GM12878 (cell line): ENCODE data around the gene INSC. TPM values are rescaled to one million over a fixed set of nuclear protein-coding genes. Genes with fewer than 3 reads are reported as not detected.

Source experiments
- ATAC-seq: fragments of 200-7000 bp; cut with Tn5 transposase; 3 replicates; pipeline ENCODE4 v1.9.1; 2020; ENCODE audit warnings: mild to moderate bottlenecking, moderate library complexity
- BruUV-seq: library from RNA; stranded (reverse); fragments of 400-500 nt; replicated peaks from 2 replicates; lab custom pipeline; 2021; lab: Mats Ljungman, UMichigan
- CTCF ChIA-PET: fragments of 300-600 bp; sonication (Branson Sonifier 250); formaldehyde crosslinking; extraction: SDS; loops from one replicate; lab custom pipeline; 2021; ENCODE audit warnings: inconsistent platforms; lab: Yijun Ruan, JAX
- POLR2A ChIA-PET: fragments of 350-600 bp; formaldehyde crosslinking; extraction: SDS; loops from one replicate; lab custom pipeline; 2021; ENCODE audit warnings: inconsistent platforms; lab: Charles Lee
- RAD21 ChIA-PET: fragments of 300-600 bp; sonication (Branson Sonifier 250); formaldehyde crosslinking; loops from one replicate; lab custom pipeline; 2023; ENCODE audit warnings: antibody characterized with exemption; ENCODE audit not compliant: unreplicated experiment; lab: Charles Lee
- SMC1A ChIA-PET: fragments of 300-600 bp; sonication (Branson Sonifier 250); formaldehyde crosslinking; loops from one replicate; lab custom pipeline; 2023; ENCODE audit not compliant: unreplicated experiment, uncharacterized antibody; lab: Charles Lee
- DNase-seq: peaks from one replicate; pipeline ENCODE4 v3.0.0-alpha.2; 2011; ENCODE audit warnings: low read depth, low spot score
- FAIRE-seq: peaks from 3 replicates; lab custom pipeline; 2011; peaks lifted over from hg19 to GRCh38; lab: Jason Lieb, UNC
- H2AFZ ChIP-seq: 2 replicates; pipeline ENCODE4 v1.6.0; 2011; ENCODE audit warnings: low read depth, low read length, control low read depth; ENCODE audit not compliant: control insufficient read depth
- H3K27ac ChIP-seq: 2 replicates; pipeline ENCODE4 v1.5.1; 2011; ENCODE audit warnings: control low read depth; ENCODE audit not compliant: control insufficient read depth, insufficient read depth
- H3K27me3 ChIP-seq, 2 experiments: replicated peaks in 1 of 2; 2 replicates each; pipeline versions ENCODE4 v1.6.0 to v1.6.1; 2011; ENCODE audit warnings: low read length in 1 of 2; ENCODE audit not compliant: control insufficient read depth in 2 of 2, insufficient read depth in 2 of 2
- H3K36me3 ChIP-seq, 2 experiments: 2 replicates each; pipeline ENCODE4 v1.5.1; 2011; ENCODE audit warnings: low read length in 1 of 2; ENCODE audit not compliant: control insufficient read depth in 2 of 2, insufficient read depth in 2 of 2
- H3K4me1 ChIP-seq: 2 replicates; pipeline ENCODE4 v1.6.1; 2011; ENCODE audit warnings: mild to moderate bottlenecking, low read length, moderate library complexity, mixed read lengths; ENCODE audit not compliant: control insufficient read depth, insufficient read depth
- H3K4me2 ChIP-seq: 2 replicates; pipeline ENCODE4 v1.6.0; 2011; ENCODE audit warnings: control low read depth; ENCODE audit not compliant: control insufficient read depth, insufficient read depth
- H3K4me3 ChIP-seq: fragments of 200-600 bp; sonication (generic); 2 replicates; pipeline ENCODE4 v1.5.1; 2016
- H3K79me2 ChIP-seq: 2 replicates; pipeline ENCODE4 v1.6.0; 2011; ENCODE audit warnings: low read length; ENCODE audit not compliant: control insufficient read depth, insufficient read depth
- H3K9ac ChIP-seq: 2 replicates; pipeline ENCODE4 v1.8.0; 2011; ENCODE audit warnings: low read length, control low read depth, mixed read lengths; ENCODE audit not compliant: control insufficient read depth, insufficient read depth
- H3K9me3 ChIP-seq: replicated peaks from 3 replicates; pipeline ENCODE4 v1.5.1; 2011; ENCODE audit warnings: mild to moderate bottlenecking, low read length; ENCODE audit not compliant: control insufficient read depth, insufficient read depth
- H4K20me1 ChIP-seq: 2 replicates; pipeline ENCODE4 v1.6.0; 2011; ENCODE audit not compliant: control insufficient read depth, insufficient read depth
- BMI1 ChIP-seq: fragments of 450-650 bp; IDR thresholded peaks from 2 replicates; pipeline ENCODE4 v1.6.1; 2016; ENCODE audit warnings: mild to moderate bottlenecking, moderate library complexity, borderline replicate concordance
- CBFB ChIP-seq: IDR thresholded peaks from 2 replicates; pipeline ENCODE4 v1.6.1; 2016; ENCODE audit warnings: antibody characterized with exemption, low read depth
- CBX5 ChIP-seq: sonication (generic); IDR thresholded peaks from 2 replicates; pipeline ENCODE4 v1.6.1; 2016; ENCODE audit warnings: low read depth, moderate library complexity, mild to moderate bottlenecking, inconsistent platforms
- IKZF1 ChIP-seq: fragments of 450-650 bp; conservative IDR thresholded peaks from 2 replicates; pipeline ENCODE4 v1.6.1; 2017; ENCODE audit warnings: antibody characterized with exemption, mild to moderate bottlenecking
- KDM1A ChIP-seq: fragments of 200-600 bp; sonication (generic); IDR thresholded peaks from 2 replicates; pipeline ENCODE4 v1.6.1; 2016; ENCODE audit warnings: borderline replicate concordance
- LARP7 ChIP-seq: fragments of 450-650 bp; IDR thresholded peaks from 2 replicates; pipeline ENCODE4 v1.6.1; 2017; ENCODE audit warnings: mild to moderate bottlenecking
- MTA3 ChIP-seq: IDR thresholded peaks from 2 replicates; pipeline ENCODE4 v1.6.1; 2012; ENCODE audit warnings: low read length, inconsistent platforms, borderline replicate concordance
- NFYA ChIP-seq: IDR thresholded peaks from 2 replicates; pipeline ENCODE4 v1.6.1; 2011; ENCODE audit warnings: low read depth, mild to moderate bottlenecking, low read length, improper control_type of control experiment, borderline replicate concordance
- RFX5 ChIP-seq: IDR thresholded peaks from 2 replicates; pipeline ENCODE4 v1.6.1; 2011; ENCODE audit warnings: low read depth, low read length, improper control_type of control experiment
- TAF1 ChIP-seq: IDR thresholded peaks from 2 replicates; pipeline ENCODE4 v1.6.1; 2011; ENCODE audit warnings: mild to moderate bottlenecking, low read depth, low read length, borderline replicate concordance
- TCF7 ChIP-seq: IDR thresholded peaks from 2 replicates; pipeline ENCODE4 v1.6.1; 2014; ENCODE audit warnings: antibody characterized with exemption, borderline replicate concordance
- YY1 ChIP-seq: IDR thresholded peaks from 2 replicates; pipeline ENCODE4 v1.6.1; 2011; ENCODE audit warnings: low read depth, mild to moderate bottlenecking, low read length
- ZNF207 ChIP-seq: fragments of 450-650 bp; IDR thresholded peaks from 2 replicates; pipeline ENCODE4 v1.6.1; 2014; ENCODE audit warnings: antibody characterized with exemption, mild to moderate bottlenecking, borderline replicate concordance
- ZSCAN29 ChIP-seq: fragments of 450-650 bp; IDR thresholded peaks from 2 replicates; pipeline ENCODE4 v1.6.1; 2017; ENCODE audit warnings: mild to moderate bottlenecking, moderate library complexity
- WGBS: methylation state at CpG from one replicate; pipeline ENCODE4 v1.1.6; 2016; ENCODE audit warnings: low lambda C conversion rate; ENCODE audit not compliant: insufficient replicate concordance, insufficient coverage; ENCODE audit errors: missing lambda C conversion rate; 5-methylcytosine and 5-hydroxymethylcytosine counted together
- in situ Hi-C: fragments of 300-500 bp; cut with MboI; formaldehyde crosslinking; loops from 9 replicates; pipeline ENCODE4 v1.14.3; 2018; ENCODE audit warnings: mixed read lengths
- intact Hi-C: fragments of 100-400 bp; cut with micrococcal nuclease; formaldehyde crosslinking; loops from one replicate; pipeline ENCODE4 v1.14.2; 2022; ENCODE audit not compliant: unreplicated experiment
- polyA plus RNA-seq, 11 experiments: library from polyadenylated mRNA; depleted of rRNA in 4 of 11; unstranded in 6 of 11; stranded (reverse) in 5 of 11; fragments of >200 nt; fragmentation: Nextera tagmentation in 4 of 11; fragmentation: Illumina TruSeq in 1 of 11; extraction: Ambion mirVana in 4 of 11; extraction: Trizol in 1 of 11; gene quantifications; 1 replicate in 1 of 11; 2 replicates in 10 of 11; pipeline versions ENCODE4 v1.2.1 to v1.2.3, GENCODE V29; 2011 to 2016; ENCODE audit warnings: inconsistent platforms in 2 of 11, missing spikeins in 2 of 11, low read depth in 1 of 11
- total RNA-seq, 4 experiments: library from RNA; depleted of rRNA in 3 of 4; stranded (reverse); fragments of >200 nt in 3 of 4; fragmentation: Illumina TruSeq in 1 of 4; extraction: Trizol in 1 of 4; gene quantifications; 2 replicates each; pipeline versions ENCODE4 v1.2.1 to v1.2.3, GENCODE V29; 2013 to 2021
- TF ChIP-seq, protein P1 (sequence below): fragments of 450-650 bp; IDR thresholded peaks from 2 replicates; pipeline ENCODE4 v1.6.1; 2017; ENCODE audit warnings: mild to moderate bottlenecking, moderate library complexity

The INSC gene
- total and polyA plus RNA-seq, 10 of the 15 experiments (the other 5 are each of a cell fraction or from before 2014, with no cell fraction given): 0.13 to 0.33 TPM; not detected in 8

DNA sequence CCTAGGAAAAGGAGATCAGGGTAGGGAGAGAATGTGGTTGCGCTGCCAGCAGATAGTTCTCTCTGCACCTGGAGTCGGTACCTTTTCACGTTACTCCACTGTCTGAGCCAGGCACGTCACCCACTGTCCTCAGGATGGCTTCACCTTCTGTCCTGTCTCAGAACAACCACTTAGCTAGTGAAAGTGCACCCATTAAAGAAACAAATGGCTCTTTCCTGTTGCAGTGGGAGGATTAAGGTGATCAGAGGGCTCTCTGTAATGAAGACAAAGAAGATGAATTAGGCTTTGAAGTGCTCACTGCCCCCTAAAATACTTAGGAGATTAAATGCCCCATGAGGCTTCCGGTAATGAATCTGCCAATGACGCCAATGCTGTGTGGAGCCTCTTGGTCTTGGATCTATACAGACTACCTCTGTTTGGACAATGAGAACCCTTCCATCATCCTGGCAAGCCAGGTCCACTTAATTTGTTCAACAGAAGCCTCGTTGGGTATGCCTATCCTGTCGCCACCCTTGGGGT, 113.7 kb downstream of the INSC start:
- RAD21 ChIA-PET: no interaction called here
- no peaks in the 10 kb centered on the region for H3K9me3 ChIP-seq
- H3K4me1 ChIP-seq: no peaks in the 10 kb centered on the region
- no peak overlapping the region for H3K4me2 ChIP-seq
- no peak overlapping the region for H3K27ac ChIP-seq
- in situ Hi-C loops (no loop called here), intact Hi-C loops (no loop called here)
- 39% methylated on average over 6 of the region's 8 CpGs for WGBS
- H3K79me2 ChIP-seq: no peaks in the 10 kb centered on the region
- SMC1A ChIA-PET: no interaction called here
- H2AFZ ChIP-seq: no peak overlapping the region
- FAIRE-seq (no peak), ATAC-seq (no peak), DNase-seq (no peak)
- no peaks in the 10 kb centered on the region for H3K36me3 ChIP-seq
- H3K4me3 ChIP-seq: no peak overlapping the region
- CTCF ChIA-PET: no interaction called here
- no peak overlapping the region for H3K9ac ChIP-seq
- no peaks in the 10 kb centered on the region for H4K20me1 ChIP-seq
- no peak for TF ChIP-seq RFX5
- no peak for TF ChIP-seq NFYA
- TF ChIP-seq TAF1: no peak
- TF ChIP-seq, protein P1, sequence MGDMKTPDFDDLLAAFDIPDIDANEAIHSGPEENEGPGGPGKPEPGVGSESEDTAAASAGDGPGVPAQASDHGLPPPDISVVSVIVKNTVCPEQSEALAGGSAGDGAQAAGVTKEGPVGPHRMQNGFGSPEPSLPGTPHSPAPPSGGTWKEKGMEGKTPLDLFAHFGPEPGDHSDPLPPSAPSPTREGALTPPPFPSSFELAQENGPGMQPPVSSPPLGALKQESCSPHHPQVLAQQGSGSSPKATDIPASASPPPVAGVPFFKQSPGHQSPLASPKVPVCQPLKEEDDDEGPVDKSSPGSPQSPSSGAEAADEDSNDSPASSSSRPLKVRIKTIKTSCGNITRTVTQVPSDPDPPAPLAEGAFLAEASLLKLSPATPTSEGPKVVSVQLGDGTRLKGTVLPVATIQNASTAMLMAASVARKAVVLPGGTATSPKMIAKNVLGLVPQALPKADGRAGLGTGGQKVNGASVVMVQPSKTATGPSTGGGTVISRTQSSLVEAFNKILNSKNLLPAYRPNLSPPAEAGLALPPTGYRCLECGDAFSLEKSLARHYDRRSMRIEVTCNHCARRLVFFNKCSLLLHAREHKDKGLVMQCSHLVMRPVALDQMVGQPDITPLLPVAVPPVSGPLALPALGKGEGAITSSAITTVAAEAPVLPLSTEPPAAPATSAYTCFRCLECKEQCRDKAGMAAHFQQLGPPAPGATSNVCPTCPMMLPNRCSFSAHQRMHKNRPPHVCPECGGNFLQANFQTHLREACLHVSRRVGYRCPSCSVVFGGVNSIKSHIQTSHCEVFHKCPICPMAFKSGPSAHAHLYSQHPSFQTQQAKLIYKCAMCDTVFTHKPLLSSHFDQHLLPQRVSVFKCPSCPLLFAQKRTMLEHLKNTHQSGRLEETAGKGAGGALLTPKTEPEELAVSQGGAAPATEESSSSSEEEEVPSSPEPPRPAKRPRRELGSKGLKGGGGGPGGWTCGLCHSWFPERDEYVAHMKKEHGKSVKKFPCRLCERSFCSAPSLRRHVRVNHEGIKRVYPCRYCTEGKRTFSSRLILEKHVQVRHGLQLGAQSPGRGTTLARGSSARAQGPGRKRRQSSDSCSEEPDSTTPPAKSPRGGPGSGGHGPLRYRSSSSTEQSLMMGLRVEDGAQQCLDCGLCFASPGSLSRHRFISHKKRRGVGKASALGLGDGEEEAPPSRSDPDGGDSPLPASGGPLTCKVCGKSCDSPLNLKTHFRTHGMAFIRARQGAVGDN: no peak
- no peak for TF ChIP-seq YY1
- no peak for TF ChIP-seq TCF7
- TF ChIP-seq BMI1: no peak
- no peak for TF ChIP-seq LARP7
- no peak for TF ChIP-seq ZNF207
- TF ChIP-seq MTA3: no peak
- TF ChIP-seq KDM1A: no peak
- TF ChIP-seq ZSCAN29: no peak
- TF ChIP-seq IKZF1: no peak
- no peak for TF ChIP-seq CBFB
- TF ChIP-seq CBX5: no peak
- H3K27me3 ChIP-seq: no peaks in the 10 kb centered on the region; a peak in 1 of 4 replicates
- POLR2A ChIA-PET: no interaction called here
- BruUV-seq: no TSS peak
